ENCODE data around the gene ORAI2. TPM values are rescaled to one million over a fixed set of nuclear protein-coding genes. Genes with fewer than 3 reads are reported as not detected.
"Not testable (repeated sequence)": the region's sequence is repeated elsewhere in the genome, so short reads cannot be mapped to it uniquely, and the experiment has no call there.

The ORAI2 gene
- total RNA-seq, 1 donor from 2014 or later: 33.7 TPM

DNA sequence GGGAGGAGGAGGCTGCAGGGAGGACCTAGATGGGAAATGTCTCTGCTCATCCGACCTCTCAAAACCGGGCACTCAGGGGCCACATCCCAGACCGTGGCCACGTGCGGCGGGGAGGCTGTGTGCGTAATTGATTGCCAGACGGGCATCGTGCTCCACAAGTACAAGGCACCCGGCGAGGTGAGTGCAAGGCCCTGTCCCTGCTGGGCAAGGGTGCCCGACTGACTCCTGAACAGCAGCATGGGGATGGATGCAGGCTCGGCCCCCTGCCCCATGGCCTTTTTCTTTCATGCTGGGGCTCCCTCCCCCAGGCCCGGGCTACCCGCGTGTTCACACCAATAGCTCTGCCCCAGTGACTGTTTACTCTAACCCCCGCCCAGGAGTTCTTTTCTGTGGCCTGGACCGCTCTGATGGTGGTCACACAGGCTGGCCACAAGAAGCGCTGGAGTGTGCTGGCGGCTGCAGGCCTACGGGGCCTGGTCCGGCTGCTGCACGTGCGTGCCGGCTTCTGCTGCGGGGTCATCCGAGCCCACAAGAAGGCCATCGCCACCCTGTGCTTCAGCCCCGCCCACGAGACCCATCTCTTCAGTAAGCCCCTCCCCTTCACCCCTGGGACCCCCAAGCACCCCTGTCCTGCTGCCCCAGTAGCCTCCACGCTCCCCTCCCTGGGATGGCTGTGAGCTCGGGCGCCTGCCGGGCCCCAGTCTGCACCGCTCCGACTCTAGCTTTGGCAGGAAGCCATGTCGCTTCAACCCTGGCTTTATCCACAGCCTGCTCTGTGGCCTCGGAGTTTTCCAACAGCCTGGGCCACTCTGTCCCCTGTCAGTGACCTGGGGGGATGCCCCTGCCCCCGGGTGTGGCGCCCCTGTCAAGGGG is 35.3 kb downstream of the ORAI2 start:
- peak; percentile 78 for DNase-seq (ENCODE audit: low spot score)

DNA sequence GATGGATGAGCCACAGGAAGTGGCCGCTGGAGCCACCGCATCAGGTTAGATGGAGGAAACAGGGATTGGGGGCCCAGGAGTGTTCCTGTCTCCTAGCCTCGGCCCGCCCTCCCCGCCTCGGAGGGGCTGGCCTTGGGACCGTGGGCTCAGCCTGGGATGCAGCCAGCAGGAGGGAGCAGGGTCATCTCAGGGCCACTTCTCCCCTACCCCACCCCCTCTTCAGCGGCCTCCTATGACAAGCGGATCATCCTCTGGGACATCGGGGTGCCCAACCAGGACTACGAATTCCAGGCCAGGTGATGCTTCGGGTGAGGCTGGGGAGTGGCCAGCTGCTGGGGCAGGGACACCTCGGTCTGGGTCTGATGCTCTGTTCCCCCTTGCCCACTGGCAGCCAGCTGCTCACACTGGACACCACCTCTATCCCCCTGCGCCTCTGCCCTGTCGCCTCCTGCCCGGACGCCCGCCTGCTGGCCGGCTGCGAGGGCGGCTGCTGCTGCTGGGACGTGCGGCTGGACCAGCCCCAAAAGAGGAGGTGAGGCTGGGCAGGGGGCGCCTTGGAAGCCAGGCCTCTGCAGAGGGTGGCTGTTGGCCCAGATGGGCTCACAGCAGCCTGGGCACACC is 36.1 kb downstream of the ORAI2 start:
- DNase-seq (ENCODE audit: low spot score): peak; percentile 86

DNA sequence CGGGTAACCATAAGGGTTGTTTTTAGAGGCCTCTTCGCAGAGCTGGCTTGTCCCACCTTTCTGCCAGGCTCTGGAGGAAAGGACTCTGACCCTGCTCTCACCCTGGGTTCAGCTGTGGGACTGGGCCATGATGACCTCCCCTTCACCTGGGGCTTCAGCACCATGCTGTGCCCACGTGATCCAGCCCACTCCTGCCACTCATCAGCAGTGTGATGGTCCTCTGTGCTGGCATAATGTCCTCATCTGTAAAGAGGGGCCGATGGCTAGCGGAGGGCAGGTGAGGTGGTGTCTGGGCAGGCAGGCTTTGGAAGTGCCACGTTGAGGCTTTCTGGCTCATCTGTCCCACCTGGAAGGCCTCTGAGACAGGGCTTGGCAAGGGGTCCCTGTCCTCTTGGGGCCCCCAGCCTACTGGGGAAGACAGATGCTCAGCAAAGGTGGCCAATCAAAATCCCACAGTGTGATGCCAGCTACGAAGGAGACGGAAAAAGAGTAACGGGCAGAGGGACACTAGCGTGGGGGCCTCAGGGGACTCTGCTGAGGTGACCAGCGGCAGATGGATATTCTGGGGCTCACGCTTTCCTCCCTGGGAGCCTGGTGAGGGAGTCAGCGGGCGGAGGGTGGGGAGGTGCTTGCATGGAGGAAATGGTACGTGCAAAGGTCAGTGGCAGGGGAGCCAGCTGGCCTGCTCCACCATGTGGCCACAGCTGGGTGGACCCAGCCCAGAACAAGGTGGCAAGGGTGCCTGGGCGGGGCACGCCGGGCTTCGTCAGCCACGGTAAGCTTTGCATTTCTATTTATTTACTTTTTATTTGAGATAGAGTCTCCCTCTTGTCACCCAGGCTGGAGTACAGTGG is 36.8 kb downstream of the ORAI2 start:
- DNase-seq (ENCODE audit: low spot score): peak; percentile 85

DNA sequence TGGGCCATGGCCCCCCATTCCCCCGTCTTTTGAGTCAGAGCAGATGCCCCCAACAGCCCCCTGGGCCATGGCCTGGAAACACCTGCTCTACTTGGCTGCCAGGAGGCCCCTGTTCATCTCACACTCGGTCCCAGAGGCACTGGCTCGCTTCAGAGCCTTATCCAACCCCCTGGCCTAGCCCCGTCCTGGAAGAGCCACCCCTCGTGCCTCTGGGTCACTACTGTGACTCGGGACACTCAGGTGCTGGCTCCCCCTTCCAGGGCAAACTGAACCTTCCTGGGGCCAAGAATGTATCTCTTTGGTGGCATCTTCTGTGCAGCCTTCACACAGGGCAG is 38.4 kb downstream of the ORAI2 start:
- peak; percentile 72 for DNase-seq (ENCODE audit: low spot score)

DNA sequence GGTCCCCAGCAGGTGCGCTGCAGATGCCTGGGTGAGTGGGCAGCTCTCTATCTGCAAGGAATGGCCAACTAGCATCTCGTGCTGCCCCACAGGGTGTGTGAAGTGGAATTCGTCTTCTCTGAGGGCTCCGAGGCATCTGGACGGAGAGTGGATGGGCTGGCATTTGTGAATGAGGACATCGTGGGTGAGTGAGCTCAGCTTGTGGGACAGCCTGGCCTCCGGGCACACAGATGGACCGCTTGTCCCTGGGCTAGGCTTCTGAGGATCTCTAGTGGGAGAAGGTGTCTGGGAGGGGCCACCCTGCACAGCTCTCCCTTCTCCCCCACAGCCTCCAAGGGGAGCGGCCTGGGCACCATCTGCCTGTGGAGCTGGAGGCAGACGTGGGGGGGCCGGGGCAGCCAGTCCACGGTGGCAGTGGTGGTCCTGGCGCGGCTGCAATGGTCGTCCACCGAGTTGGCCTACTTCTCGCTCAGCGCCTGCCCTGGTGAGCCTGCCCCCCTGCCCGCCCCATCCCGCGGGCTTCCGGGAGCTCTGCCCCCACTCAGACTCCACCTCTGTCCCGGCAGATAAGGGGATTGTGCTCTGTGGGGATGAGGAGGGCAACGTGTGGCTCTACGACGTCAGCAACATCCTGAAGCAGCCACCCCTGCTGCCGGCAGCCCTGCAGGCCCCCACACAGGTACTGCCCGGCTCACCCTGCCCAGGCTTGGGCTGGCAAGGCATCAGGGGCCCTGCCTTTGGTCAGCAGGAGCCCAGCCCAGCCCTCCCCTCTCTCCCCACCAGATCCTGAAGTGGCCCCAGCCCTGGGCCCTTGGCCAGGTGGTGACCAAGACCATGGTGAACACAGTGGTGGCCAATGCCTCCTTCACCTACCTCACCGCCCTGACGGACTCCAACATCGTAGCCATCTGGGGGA is 39.0 kb downstream of the ORAI2 start:
- DNase-seq (ENCODE audit: low spot score): peak; percentile 87

DNA sequence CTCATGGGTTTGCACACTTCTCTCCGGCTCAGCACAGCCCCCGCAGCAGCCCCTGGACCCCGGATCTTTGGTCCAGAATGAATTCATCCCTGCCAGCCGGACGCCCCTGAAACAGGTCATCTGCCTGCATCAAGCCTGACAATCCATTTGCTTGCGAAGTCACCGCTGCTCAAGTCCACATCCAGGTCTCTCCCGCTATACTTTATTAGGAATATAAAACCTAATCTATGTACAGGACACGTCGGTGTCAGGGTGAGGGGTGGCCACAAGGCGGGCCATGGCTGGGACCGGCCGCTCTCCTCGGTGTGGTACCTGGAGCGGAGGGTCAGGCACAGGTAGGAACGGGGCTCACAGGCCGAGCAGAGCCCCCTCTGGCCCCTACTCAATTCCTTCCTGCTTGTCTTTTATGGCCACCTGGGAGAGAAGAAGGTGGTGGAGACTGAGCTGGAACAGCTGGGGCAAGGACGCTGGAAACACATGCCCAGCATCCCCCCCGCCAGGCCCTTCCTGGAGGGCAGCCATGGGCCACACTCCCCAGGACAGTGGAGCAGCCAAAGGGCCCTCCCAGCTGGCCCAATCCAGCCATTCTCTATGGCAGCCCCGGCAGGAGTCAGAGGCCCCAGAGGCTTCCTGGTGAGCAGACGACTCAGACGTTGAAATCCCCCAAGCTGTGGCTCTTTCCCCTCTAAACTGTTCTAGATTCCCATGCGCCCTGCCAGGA is 40.1 kb downstream of the ORAI2 start:
- peak; percentile 82 for DNase-seq (ENCODE audit: low spot score)

DNA sequence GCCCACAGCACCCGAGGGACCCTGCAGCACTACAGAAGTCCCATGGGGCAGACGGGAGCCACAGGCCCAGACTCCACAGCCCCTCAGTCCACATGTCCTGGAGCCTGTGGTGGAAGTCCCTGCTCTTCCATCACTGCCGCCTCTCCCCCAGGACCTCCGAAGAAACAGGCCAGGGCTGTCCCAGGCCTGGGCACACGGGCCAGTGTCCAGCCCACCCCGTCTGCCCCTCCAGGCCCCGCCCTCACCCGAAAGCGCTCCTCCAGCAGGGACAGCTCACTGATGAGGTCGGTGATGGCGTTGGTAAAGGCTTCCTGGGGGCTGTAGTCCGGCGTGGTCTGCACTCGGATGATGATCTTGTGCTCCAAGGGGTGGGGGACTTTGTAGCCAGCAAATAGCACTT is 40.7 kb downstream of the ORAI2 start:
- DNase-seq (ENCODE audit: low spot score): peak; percentile 30

DNA sequence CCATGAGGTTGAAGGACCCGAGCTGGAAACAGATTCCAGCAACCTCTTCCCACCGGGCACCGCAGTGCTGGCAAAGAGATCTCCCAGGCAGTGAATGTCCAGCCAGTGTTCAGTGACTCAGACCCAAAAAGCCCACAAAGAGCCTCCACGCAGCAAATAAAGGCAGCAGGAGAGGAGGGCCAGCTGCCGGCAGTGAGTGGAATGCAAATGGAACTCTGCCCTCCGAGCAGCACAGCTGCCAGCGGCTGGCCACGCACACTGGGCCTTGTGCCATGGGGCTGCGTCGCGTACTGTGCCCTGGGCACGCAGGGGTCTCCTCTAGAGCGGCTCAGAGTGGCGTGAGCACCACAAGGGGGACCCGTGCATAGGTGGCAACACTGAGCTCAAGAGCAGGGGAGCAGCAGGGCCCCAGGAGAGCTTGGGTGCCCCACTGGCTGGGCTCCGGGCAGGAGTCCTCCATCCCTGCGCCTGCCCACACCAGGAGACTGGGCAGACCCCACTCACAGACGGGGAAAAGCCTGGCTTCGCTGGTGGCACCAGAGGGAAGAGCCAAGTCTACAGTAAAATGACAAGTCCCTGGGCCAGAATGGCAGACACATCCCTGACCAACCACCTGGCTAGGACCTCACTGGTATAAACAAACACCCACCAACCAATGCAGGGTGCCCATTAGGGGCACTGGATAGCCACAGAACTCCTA is 41.5 kb downstream of the ORAI2 start:
- peak; percentile 22 for DNase-seq (ENCODE audit: low spot score)

DNA sequence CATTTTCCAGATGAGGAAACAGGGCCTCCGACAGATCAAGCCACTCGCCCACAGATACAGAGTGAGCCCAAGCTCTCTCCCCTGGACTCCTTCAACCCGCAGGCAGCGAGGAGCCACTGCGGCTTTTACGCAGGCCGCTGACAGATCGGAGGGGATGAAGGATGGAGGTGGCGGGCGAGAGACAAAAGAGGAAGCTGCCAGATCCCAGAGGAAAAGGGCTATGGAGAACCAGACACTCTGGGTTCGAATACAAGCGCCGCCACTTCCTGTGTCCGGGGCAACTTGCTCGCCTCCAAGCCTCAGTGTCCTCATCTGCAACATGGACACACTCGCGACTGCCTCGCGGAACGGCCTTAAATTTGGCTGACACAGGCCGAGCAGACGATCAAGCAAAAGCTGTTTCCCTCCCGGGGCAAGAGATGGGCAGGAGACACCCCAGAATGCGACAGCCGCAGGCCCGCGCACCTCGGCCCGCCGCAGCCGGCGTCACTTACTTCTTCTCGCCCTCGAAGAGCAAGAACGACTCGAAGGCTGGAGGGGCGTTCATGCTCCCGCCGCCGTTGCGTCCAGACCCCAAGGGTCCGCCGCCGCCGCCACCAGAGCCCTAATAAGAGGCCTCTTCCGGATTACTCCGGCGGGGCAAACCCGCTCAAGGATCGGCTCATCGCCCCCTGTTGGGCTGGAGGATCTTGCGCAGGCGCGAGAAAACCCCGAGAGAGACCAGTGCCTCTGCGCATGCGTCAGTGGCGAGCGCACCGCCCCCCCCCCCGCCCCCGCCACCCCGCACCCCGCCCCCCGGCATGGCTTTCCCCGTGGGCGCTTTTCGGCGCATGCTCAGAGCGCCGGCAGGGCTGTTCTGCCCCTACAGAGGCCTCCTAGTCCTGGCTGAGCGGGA is 45.2 kb downstream of the ORAI2 start, which contains the start of gene POLR2J:
Gene POLR2J (minus strand): TSS at position 609 of the 895 bp plus-strand sequence. CDS start 62 bp downstream, at position 547.
- peak; percentile 90 for DNase-seq (ENCODE audit: low spot score)

DNA sequence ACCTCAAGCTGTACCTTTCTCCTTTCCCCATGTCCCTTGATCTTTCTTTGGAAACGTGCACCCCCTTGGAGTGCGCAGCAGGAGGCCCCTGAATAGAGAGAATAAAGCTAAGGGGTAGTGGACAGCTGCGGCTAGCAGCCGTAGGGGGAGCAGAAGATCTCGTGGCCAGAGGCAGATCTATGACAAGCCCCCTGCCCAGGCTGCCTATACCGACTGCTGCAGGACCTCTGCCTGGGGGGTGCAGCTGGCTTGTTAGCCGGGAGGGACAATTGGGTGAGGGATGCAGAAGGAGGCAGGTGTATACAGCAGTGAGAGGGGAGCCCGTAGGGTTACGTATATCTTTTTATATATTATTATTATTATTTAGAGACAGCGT is 45.8 kb downstream of the ORAI2 start:
- DNase-seq (ENCODE audit: low spot score): not testable (repeated sequence)

DNA sequence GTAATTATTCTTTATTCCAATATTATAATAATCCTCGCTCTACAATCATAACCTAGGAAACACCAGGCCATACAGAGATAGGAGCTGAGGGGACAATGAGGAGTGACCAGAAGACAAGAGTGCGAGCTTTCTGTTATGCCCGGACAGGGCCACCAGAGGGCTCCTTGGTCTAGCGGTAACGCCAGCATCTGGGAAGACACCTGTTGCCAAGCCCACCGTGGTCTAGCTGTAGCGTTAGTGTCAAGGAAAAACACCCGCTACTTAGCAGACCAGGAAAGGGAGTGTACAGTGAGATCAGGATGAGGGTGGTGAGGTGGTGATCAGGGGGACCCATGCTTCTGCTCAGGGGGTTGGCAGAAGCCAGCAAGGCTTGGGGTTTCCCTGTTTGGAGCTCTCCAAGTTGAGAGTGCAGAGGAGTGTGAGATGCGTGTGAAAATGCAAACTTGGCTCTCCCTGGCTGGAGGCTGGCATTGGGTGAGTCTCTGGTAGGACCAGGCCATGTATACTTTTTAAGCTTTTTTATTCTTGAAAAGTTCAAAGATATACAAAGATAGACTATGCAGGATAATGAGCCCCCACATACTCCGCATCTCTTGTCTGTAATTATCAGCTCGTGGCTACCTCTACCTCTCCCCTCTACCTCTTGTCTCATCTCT is 46.7 kb downstream of the ORAI2 start:
- peak; percentile 30 for DNase-seq (ENCODE audit: low spot score)

DNA sequence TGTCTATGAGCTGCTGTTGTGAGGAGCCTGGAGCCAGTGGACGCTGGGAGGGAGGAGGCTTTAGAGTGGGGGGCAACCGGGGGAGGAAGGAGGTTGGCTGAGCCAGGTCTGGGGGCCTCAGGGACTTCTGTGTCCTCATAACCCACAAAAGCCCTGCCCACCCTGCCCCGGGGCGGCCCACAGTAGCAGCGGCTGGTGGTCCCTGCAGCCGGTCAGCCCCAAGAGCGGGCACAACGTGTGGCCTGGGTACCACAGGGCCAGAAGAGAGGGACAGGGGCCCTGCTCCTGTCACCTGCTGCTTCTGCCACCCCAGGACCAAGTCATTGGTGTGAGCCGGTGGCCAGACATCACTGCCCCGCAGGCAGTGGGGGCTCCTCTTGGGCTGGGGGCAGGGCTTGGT is 48.6 kb downstream of the ORAI2 start:
- not testable (repeated sequence) for DNase-seq (ENCODE audit: low spot score)

DNA sequence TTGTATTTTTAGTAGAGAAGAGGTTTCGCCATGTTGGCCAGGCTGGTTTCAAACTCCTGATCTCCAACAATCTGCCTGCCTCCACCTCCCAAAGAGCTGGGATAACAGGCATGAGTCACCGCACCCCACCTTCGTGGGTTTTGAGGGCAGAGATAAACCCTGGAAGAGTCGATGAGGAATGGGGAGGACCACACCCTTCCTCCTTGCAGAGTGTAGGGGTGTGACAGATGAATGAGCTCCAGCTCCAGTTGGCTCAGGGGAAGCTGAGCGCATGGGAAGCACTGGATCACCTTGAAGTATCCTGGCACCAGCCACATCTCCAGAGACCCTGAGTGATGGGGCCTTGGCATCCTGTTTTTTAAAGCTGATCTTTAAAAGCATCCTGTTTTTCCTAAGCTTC is 50.9 kb downstream of the ORAI2 start:
- not testable (repeated sequence) for DNase-seq (ENCODE audit: low spot score)

DNA sequence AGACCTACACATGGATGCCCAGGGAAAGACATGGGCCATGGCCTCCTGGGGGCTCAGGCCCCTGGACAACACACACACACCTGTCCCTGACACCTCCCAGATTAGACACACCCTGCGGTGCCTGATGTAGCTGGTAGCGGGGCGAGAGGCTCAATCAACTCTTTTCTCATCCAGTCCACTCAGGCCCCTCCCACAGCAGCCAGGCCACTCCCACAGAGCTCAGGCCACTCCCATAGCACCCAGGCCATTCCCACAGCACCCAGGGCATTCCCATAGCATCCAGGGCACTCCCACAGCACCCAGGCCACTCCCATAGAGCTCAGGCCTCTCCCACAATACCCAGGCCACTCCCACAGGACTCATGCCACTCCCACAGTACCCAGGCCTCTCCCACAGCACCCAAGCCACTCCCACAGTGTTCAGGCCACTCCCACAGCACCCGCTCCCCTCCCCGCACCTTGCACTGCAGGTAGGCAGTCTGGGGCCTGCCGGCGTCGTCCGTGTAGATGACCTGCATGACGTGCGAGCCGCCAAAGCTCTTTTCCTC is 57.2 kb downstream of the ORAI2 start:
- DNase-seq (ENCODE audit: low spot score): peak; percentile 74

DNA sequence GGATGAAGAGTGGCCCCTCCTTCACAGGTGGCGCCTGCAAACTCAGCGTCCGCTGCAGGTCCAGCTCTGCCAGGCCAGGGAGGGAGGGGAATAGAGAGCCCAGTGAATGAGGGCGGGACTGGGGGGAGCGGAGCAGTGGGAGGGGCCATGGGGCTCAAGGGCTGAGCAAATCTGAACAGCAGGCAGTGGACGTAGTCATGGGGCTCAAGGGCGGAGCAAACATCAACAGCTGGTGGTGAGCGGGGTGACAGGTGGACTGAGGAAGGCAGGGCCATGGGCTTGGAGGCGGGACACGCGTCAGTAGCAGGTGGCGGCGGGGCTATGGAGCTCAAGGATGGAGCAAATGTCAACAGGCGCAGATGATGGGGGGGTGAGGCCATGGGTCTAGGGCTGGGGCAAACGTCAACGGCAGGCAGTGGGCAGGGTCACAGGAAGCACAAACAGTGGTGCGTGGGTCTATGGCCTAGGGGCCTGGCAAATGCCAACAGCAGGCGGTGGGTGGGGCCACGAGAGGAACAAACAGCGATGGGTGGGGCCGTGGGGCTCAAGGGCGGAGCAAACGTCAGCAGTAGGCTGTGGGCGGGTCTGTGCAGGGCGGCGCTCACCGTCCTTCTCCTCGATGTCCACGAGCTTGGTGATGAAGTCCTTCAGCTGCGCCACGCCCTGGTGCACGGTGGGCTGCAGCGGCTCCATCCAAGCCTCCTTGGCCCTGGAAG is 60.0 kb downstream of the ORAI2 start:
- DNase-seq (ENCODE audit: low spot score): not testable (repeated sequence)

DNA sequence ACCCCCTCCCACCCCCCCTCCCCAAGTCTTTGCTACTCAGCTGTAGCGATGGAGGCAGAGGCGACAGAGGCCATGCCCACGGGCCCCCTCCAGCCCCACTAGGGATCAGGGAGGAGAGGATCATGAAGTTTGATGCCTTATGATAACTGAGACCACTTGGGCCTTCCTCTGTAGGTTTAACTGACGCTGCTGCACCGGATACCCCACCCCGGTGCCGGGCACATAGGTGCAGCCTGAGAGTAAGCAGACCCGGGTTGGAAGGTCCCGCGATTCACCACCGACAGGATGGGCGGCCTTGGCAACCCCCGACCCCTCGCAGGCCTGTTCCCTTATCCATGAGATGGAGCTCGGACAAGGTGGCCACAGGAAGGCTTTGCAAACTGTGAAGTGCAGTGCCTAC is 60.7 kb downstream of the ORAI2 start:
- DNase-seq (ENCODE audit: low spot score): peak; percentile 11
